GM19099 (cell line): ENCODE measurements around the gene PIP5K1C.
A peak's percentile ranks its signal among the peaks of the same experiment; 100 is the strongest.

Experiments
- POLR2A ChIP-seq: IDR thresholded peaks from 3 replicates; pipeline ENCODE4 v1.6.1; 2011; ENCODE audit warnings: low read depth; ENCODE audit not compliant: insufficient read length; ENCODE audit errors: extremely low read depth

PIP5K1C gene

GRCh38 chr19:3641515-3642269 is 58.6 kb downstream of the PIP5K1C start:
- no peak for TF ChIP-seq POLR2A

DNA sequence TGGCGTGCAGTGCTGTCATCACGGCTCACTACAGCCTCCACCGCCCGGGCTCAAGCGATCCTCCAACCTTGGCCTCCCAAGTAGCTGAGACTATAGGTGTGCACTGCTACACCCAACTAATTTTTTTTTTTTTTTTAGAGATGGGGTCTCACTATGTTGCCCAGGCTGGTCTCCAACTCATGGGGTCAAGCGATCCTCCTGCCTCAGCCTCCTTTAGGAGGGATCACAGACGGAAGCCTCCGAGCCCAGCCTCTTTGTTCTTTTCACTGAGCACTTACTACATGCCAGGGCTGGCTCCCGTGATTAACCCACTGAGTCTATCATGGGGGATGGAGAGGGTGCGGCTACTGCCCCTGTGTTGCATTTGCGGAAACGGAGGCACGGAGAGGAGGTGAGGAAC is 60.8 kb downstream of the PIP5K1C start:
- TF ChIP-seq POLR2A: no peak

GRCh38 chr19:3638208-3639193 is 61.8 kb downstream of the PIP5K1C start:
- no peak for TF ChIP-seq POLR2A

- no peak for TF ChIP-seq POLR2A
Observed at GRCh38 chr19:3637621-3638020, 62.6 kb downstream of the PIP5K1C start.

GRCh38 chr19:3636962-3637361 is 63.3 kb downstream of the PIP5K1C start:
- no peak for TF ChIP-seq POLR2A

GRCh38 chr19:3636506-3636905 is 63.8 kb downstream of the PIP5K1C start:
- TF ChIP-seq POLR2A: no peak

- no peak for TF ChIP-seq POLR2A
Observed at GRCh38 chr19:3634496-3635045, 65.7 kb downstream of the PIP5K1C start.

GRCh38 chr19:3633559-3633988 is 66.7 kb downstream of the PIP5K1C start:
- no peak for TF ChIP-seq POLR2A

GRCh38 chr19:3632739-3633558 is 67.3 kb downstream of the PIP5K1C start:
- no peak for TF ChIP-seq POLR2A

DNA sequence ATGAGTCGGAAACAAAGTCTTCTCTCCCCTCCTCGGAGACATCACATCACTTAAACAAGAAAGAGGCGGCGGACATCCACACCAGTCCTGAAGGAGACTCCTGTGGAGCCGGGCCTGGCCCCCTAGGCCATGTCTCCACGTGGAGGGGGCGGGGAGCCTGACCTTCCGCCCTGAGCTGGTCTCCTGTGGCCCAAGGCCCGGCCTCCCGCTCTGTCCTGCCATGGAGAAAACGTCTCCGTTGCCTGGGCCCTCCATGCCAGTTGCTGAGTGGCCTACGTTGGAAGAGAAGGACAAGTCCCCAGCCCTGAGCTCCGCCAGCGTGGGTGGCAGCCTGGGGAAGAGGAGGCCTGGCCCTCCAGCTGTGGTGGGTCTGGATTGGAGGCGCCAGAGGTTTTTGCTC is 68.2 kb downstream of the PIP5K1C start:
- TF ChIP-seq POLR2A: no peak

DNA sequence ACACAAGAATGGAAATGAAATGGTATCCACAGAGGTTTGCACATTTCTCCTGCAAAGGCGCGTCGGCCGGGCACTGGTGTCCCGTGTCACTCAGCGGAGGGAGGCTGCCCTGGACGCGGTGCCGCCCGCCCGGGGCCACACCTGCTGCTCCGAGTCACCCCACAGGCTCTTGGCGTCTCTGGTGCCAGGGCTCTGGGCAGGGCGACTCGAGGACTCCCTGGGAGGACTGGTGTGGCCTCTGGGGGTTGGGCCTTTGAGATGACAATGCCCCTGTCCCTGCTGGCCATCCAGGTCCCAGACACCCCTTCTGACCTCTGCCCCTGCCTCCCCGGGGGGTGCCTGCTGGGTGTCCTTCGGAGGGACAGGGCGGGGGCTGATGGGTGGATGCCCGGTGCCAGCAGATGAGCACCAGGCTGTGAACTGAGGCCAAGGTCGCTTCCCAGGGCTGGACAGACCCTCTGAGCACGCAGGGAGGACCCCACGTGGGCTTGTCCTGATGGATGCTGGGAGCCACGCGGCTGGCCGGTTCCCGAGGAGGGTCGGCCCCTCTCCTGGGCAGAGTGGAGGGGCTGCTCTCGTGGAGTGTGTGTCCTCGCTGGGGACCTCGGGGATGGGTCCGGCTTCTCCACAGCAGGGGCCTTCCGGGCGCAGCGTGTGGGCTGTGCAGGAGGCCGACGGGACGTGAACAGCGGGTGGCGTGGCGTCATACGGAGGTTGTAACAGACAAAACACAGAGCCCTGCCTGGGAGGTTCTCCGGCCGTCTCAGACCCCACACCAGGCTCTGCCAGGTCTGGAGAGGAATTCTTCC is 69.0 kb downstream of the PIP5K1C start:
- TF ChIP-seq POLR2A: no peak

GRCh38 chr19:3627351-3627723 is 72.9 kb downstream of the PIP5K1C start:
- no peak for TF ChIP-seq POLR2A

DNA sequence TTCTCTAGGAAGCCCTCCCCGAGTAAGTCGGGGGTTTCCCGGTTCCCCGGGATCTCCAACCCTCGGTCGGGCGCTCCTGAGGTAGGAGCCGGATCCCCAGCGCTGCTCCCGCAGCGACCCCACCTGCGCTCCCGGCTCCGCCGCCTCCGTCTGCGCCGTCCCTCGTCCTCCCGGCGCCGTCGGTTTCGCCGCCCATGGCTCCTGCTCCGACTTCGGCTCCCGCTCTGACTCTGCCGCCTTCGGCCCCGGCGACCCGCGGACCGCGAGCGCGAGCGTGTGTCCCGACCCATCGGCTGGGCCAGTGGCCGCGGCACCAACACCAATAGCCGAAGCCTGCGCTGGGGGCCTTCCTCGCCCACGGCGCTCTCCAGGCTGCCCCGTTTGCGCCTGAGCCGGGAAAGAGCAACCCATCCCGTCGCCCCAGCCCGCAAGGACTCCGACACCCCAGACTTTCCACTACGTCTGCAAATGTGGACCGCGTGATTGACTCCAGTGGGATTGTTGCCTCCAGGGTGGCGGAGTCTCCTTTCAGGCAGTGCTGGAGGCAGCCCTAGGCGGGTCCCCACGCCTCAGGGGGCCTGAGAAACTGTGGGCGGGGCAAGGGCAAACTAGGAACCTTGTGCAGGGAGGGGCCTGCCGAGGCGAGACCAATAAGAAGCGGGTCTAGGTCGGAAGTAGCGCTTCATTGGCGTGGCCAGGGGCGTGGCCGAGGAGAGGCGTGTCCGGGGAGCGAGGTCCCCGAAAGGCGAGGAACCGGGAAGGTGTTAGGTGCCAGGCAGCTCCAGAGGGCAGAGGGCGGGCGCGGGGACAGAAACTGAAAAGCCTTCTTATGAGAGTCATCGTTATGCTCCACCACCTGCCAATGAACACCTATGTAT is 73.6 kb downstream of the PIP5K1C start, which contains the start of gene CACTIN:
Gene CACTIN, minus strand, starts transcription at position 318 of the 878 bp plus-strand sequence. Its CDS starts 28 bp downstream, at position 290.
- peak; percentile 96 for TF ChIP-seq POLR2A
